ENCODE data around the gene RASSF6.

DNA sequence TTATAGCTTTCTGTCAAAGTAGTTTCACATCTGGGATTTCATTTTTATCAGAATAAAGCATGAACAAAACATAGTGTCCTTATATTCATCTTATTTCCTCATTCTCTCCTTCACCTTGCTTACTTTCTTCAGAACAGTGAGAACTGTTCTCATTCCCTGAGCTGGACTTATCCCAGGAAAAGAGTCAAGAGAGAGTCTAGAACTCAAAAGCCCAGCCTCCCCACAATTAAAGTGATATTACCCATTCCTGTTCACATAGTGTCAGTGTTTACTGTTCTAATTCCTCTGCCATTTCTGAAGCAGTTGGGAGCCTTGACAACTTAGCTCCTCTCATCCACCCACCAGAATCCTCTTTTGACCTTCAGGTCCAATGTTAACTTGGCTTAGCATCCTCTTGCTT is 42.9 kb downstream of the RASSF6 start:
- TF ChIP-seq ZNF843 (tag by site-specific recombination; IDR thresholded peaks at IDR 0.05), result no peak
- no peak for TF ChIP-seq ZNF302 (tag by site-specific recombination; IDR thresholded peaks at IDR 0.05; ENCODE audit: low read depth)
- no peak for TF ChIP-seq CTCF (tag by site-specific recombination; IDR thresholded peaks at IDR 0.05)
- no peak for TF ChIP-seq ZNF571 (tag by site-specific recombination; IDR thresholded peaks at IDR 0.05)
- no peak for TF ChIP-seq ZBTB6 (tag by site-specific recombination; IDR thresholded peaks at IDR 0.05)
- TF ChIP-seq ZNF514 (tag by site-specific recombination; IDR thresholded peaks at IDR 0.05), result no peak
- no peak for TF ChIP-seq ZNF747 (tag by site-specific recombination; IDR thresholded peaks at IDR 0.05)
- no peak for TF ChIP-seq TCF7L2 (IDR thresholded peaks at IDR 0.05; ENCODE audit: borderline replicate concordance, low read depth, low read length)
- no peak for TF ChIP-seq ZNF830 (tag by site-specific recombination; IDR thresholded peaks at IDR 0.05; ENCODE audit: low read depth)
- TF ChIP-seq SP2 (tag by site-specific recombination; IDR thresholded peaks at IDR 0.05), result no peak
